Parathyroid adenoma (tissue), 2 donors: Measurements from ENCODE around the gene PCDHGB1.
A peak's percentile ranks its signal among the peaks of the same experiment; 100 is the strongest.

Source experiments
- H2AFZ ChIP-seq: fragments of 300-600 bp; sonication (generic); one replicate; pipeline ENCODE4 v1.7.0; 2017; ENCODE audit warnings: antibody characterized with exemption, mild to moderate bottlenecking
- H3K27ac ChIP-seq: fragments of 300-600 bp; sonication (generic); one replicate; pipeline ENCODE4 v1.7.0; 2017
- H3K27me3 ChIP-seq: fragments of 300-600 bp; sonication (generic); one replicate; pipeline ENCODE4 v1.7.0; 2017; ENCODE audit warnings: low read length; ENCODE audit not compliant: control insufficient read depth, insufficient read depth
- H3K36me3 ChIP-seq: fragments of 300-600 bp; sonication (generic); one replicate; pipeline ENCODE4 v1.7.0; 2017; ENCODE audit warnings: low read length; ENCODE audit not compliant: control insufficient read depth, insufficient read depth
- H3K4me1 ChIP-seq: fragments of 300-600 bp; sonication (generic); one replicate; pipeline ENCODE4 v1.7.0; 2017; ENCODE audit warnings: control low read depth
- H3K4me2 ChIP-seq: fragments of 300-600 bp; sonication (generic); one replicate; pipeline ENCODE4 v1.7.0; 2017; ENCODE audit warnings: low read length
- H3K4me3 ChIP-seq: fragments of 300-600 bp; sonication (generic); one replicate; pipeline ENCODE4 v1.7.0; 2017; ENCODE audit warnings: low read depth, low read length
- H3K79me2 ChIP-seq: fragments of 300-600 bp; sonication (generic); one replicate; pipeline ENCODE4 v1.7.0; 2017; ENCODE audit warnings: control low read depth
- H3K9ac ChIP-seq: fragments of 300-600 bp; sonication (generic); one replicate; pipeline ENCODE4 v1.7.0; 2017; ENCODE audit warnings: mild to moderate bottlenecking
- H3K9me3 ChIP-seq: fragments of 300-600 bp; sonication (generic); one replicate; pipeline ENCODE4 v1.7.0; 2017; ENCODE audit warnings: low read length; ENCODE audit not compliant: control insufficient read depth
- CTCF ChIP-seq: fragments of 300-600 bp; sonication (generic); IDR thresholded peaks from one replicate; pipeline ENCODE4 v1.7.0; 2017; ENCODE audit warnings: antibody characterized with exemption, mild to moderate bottlenecking
- donor health status: primary hyperparathyroidism.

PCDHGB1 gene

GRCh38 chr5:141319202-141319601 is 30.7 kb upstream of the PCDHGB1 start:
- Histone ChIP-seq H3K79me2 (peaks cover 13% of the 10 kb centered on the region), H3K9me3 (peaks cover 30% of the 10 kb centered on the region), H3K4me2 (no peak overlapping the region), H3K9ac (no peak overlapping the region), H3K27me3 (no peaks in the 10 kb centered on the region), H3K27ac (no peak overlapping the region), H2AFZ (no peak overlapping the region), H3K4me3 (no peak overlapping the region), H3K36me3 (peaks cover 41% of the 10 kb centered on the region), H3K4me1 (peaks cover 5% of the 10 kb centered on the region)
- TF ChIP-seq CTCF = no peak

DNA sequence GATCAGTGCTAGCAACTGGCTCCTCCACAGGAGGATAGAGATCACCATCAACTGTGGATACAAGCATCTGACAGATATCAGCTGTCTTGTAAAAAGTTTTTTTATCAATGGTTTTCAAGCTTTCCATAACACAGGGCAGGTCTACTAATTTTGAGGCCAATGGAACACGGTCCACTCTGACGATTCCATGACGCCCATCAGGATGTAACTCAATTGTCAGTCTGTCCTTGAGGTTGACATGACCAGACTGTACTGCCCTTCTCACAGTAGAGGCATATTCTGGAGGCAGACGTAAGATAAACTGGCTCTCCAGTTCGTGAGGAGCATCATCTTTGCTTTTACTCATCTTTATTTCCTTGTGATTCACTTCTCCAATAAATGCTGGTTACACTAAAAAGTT is 30.2 kb upstream of the PCDHGB1 start:
- H3K27ac ChIP-seq = peak overlapping the region; percentile 96
- peak overlapping the region; percentile 96 for H3K4me2 ChIP-seq
- peaks cover 30% of the 10 kb centered on the region for H3K9me3 ChIP-seq
- H3K4me1 ChIP-seq = peaks cover 5% of the 10 kb centered on the region
- no peak overlapping the region for H2AFZ ChIP-seq
- peaks cover 13% of the 10 kb centered on the region for H3K79me2 ChIP-seq
- H3K36me3 ChIP-seq = peaks cover 41% of the 10 kb centered on the region
- H3K27me3 ChIP-seq = no peaks in the 10 kb centered on the region
- peak overlapping the region; percentile 97 for H3K4me3 ChIP-seq
- no peak overlapping the region for H3K9ac ChIP-seq
- no peak for TF ChIP-seq CTCF

- peaks cover 30% of the 10 kb centered on the region for H3K9me3 ChIP-seq
- peaks cover 13% of the 10 kb centered on the region for H3K79me2 ChIP-seq
- peak within 1 kb of the TSS; percentile 97 for H3K4me3 ChIP-seq
- peak; percentile 96 for TF ChIP-seq CTCF
- H3K27me3 ChIP-seq = no peaks in the 10 kb centered on the region
- H3K9ac ChIP-seq = peak within 1 kb of the TSS; percentile 87
- H3K4me1 ChIP-seq = peaks cover 5% of the 10 kb centered on the region
- peak within 1 kb of the TSS; percentile 81 for H2AFZ ChIP-seq
- peak within 1 kb of the TSS; percentile 96 for H3K4me2 ChIP-seq
- H3K36me3 ChIP-seq = peaks cover 41% of the 10 kb centered on the region
- H3K27ac ChIP-seq = peak within 1 kb of the TSS; percentile 96
Observed at GRCh38 chr5:141320225-141321169, 29.4 kb upstream of the PCDHGB1 start, which contains the start of gene TAF7. TAF7 (minus strand) TSS chr5:141320784; CDS start chr5:141320044, 740 bp downstream.

DNA sequence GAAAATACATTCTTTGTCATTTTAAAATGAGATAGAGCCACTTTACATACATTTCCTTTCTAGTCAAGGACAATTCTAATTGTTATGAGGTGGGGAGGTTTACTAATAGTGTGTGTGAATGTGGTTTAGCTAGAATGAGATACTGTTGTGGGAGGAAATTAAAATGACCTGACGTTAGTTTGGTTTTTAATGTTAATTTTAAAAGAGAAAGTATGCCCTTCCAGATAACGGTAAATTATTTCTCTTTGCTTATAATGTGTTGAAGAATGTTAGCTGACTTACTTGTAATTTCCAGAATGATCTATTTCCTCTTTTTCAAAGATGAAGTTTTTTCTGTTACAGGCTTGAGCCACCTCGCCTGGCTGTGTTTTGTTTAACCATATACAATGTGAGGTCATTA is 27.6 kb upstream of the PCDHGB1 start:
- TF ChIP-seq CTCF = no peak
- no peak overlapping the region for H3K4me3 ChIP-seq
- H3K4me1 ChIP-seq = peaks cover 5% of the 10 kb centered on the region
- peaks cover 30% of the 10 kb centered on the region for H3K9me3 ChIP-seq
- H3K27ac ChIP-seq = no peak overlapping the region
- H2AFZ ChIP-seq = no peak overlapping the region
- H3K4me2 ChIP-seq = no peak overlapping the region
- no peaks in the 10 kb centered on the region for H3K27me3 ChIP-seq
- peaks cover 13% of the 10 kb centered on the region for H3K79me2 ChIP-seq
- H3K9ac ChIP-seq = no peak overlapping the region
- peaks cover 32% of the 10 kb centered on the region for H3K36me3 ChIP-seq
